ENCODE measurements around the gene TPM3.

DNA sequence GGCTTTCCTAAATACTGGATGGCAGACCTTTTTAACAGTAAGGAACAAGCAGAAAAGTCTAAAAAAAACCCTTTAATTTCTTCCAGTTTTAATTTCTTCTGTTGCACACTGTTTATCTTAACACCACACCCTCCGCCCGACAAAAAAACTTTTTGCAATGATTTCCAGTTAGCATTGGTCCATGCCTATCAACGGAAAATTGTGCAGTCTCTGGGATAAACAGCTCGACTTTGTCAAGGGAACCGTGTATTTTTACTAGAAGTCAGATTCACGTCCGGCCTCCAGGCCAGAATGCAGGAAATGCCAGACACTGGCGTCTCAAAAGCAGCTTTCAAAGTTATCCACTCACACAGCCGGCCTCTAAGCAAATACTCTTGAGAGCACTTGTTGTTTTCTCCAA lies 36.6 kb downstream of the TPM3 start:
- TF ChIP-seq POLR2A (IDR thresholded peaks at IDR 0.05) (no peak), EP300 (IDR thresholded peaks at IDR 0.05; ENCODE audit: low read depth) (peak; percentile 62), POLR2AphosphoS5 (IDR thresholded peaks at IDR 0.05) (peak in 2 of 3 donors; percentile 17 to 35)
- TF ChIP-seq, protein P1, sequence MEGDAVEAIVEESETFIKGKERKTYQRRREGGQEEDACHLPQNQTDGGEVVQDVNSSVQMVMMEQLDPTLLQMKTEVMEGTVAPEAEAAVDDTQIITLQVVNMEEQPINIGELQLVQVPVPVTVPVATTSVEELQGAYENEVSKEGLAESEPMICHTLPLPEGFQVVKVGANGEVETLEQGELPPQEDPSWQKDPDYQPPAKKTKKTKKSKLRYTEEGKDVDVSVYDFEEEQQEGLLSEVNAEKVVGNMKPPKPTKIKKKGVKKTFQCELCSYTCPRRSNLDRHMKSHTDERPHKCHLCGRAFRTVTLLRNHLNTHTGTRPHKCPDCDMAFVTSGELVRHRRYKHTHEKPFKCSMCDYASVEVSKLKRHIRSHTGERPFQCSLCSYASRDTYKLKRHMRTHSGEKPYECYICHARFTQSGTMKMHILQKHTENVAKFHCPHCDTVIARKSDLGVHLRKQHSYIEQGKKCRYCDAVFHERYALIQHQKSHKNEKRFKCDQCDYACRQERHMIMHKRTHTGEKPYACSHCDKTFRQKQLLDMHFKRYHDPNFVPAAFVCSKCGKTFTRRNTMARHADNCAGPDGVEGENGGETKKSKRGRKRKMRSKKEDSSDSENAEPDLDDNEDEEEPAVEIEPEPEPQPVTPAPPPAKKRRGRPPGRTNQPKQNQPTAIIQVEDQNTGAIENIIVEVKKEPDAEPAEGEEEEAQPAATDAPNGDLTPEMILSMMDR (IDR thresholded peaks at IDR 0.05): no peak

All from transverse colon (tissue), 4 donors.